Keratinocyte (primary cell): ENCODE measurements around the gene CCNA2. TPM values are rescaled to one million over a fixed set of nuclear protein-coding genes. Genes with fewer than 3 reads are reported as not detected.

Experiments used
- DNase-seq: peaks from one replicate; pipeline ENCODE4 v3.0.0-alpha.2; 2011; ENCODE audit warnings: low read depth, missing footprints, low spot score
- FAIRE-seq: peaks from 2 replicates; lab custom pipeline; 2011; peaks lifted over from hg19 to GRCh38; lab: Jason Lieb, UNC
- H2AFZ ChIP-seq: 2 replicates; pipeline ENCODE4 v1.6.0; 2012; ENCODE audit warnings: low read length, control low read depth, inconsistent platforms; ENCODE audit not compliant: control insufficient read depth
- H3K27ac ChIP-seq: 2 replicates; pipeline ENCODE4 v1.5.1; 2011; ENCODE audit warnings: low read length; ENCODE audit not compliant: control insufficient read depth, insufficient read depth
- H3K27me3 ChIP-seq: 3 replicates; pipeline ENCODE4 v1.6.0; 2011; ENCODE audit warnings: low read length; ENCODE audit not compliant: control insufficient read depth, insufficient read depth; ENCODE audit errors: extremely low read depth
- H3K36me3 ChIP-seq, 2 experiments: 2 replicates in 1 of 2; 3 replicates in 1 of 2; pipeline ENCODE4 v1.5.1; 2011; ENCODE audit warnings: low read length in 2 of 2, mild to moderate bottlenecking in 1 of 2; ENCODE audit not compliant: control insufficient read depth in 2 of 2, insufficient read depth in 2 of 2; ENCODE audit errors: extremely low read depth in 1 of 2
- H3K4me1 ChIP-seq: 3 replicates; pipeline ENCODE4 v1.5.1; 2011; ENCODE audit warnings: low read length; ENCODE audit not compliant: control insufficient read depth, insufficient read depth; ENCODE audit errors: extremely low read depth
- H3K4me2 ChIP-seq: 3 replicates; pipeline ENCODE4 v1.6.0; 2011; ENCODE audit warnings: low read depth, low read length; ENCODE audit not compliant: control insufficient read depth, insufficient read depth; ENCODE audit errors: extremely low read depth
- H3K4me3 ChIP-seq, 3 experiments: fragments of 200-600 bp in 1 of 3; sonication (generic) in 1 of 3; 2 replicates in 2 of 3; 3 replicates in 1 of 3; pipeline ENCODE4 v1.5.1; 2011 to 2016; ENCODE audit warnings: low read length in 3 of 3, mild to moderate bottlenecking in 3 of 3, control low read depth in 2 of 3, inconsistent platforms in 1 of 3, low read depth in 1 of 3, mixed read lengths in 1 of 3, mixed run types in 1 of 3, moderate library complexity in 1 of 3; ENCODE audit not compliant: control insufficient read depth in 2 of 3, insufficient read depth in 2 of 3; ENCODE audit errors: extremely low read depth in 1 of 3
- H3K79me2 ChIP-seq: 2 replicates; pipeline ENCODE4 v1.6.0; 2012; ENCODE audit warnings: low read length; ENCODE audit not compliant: control insufficient read depth, insufficient read depth
- H3K9ac ChIP-seq: 3 replicates; pipeline ENCODE4 v1.6.0; 2011; ENCODE audit warnings: low read length; ENCODE audit not compliant: control insufficient read depth, insufficient read depth; ENCODE audit errors: extremely low read depth
- H3K9me1 ChIP-seq: 3 replicates; pipeline ENCODE4 v1.6.0; 2011; ENCODE audit warnings: low read length; ENCODE audit not compliant: control insufficient read depth, insufficient read depth; ENCODE audit errors: extremely low read depth
- H3K9me3 ChIP-seq: 2 replicates; pipeline ENCODE4 v1.5.1; 2012; ENCODE audit warnings: low read depth, low read length; ENCODE audit not compliant: control insufficient read depth
- H4K20me1 ChIP-seq: 3 replicates; pipeline ENCODE4 v1.6.0; 2011; ENCODE audit warnings: low read length; ENCODE audit not compliant: control insufficient read depth, insufficient read depth; ENCODE audit errors: extremely low read depth
- EZH2 ChIP-seq: IDR thresholded peaks from one replicate; pipeline ENCODE4 v1.6.1; 2012; ENCODE audit warnings: inconsistent platforms, mild to moderate bottlenecking, low read length, moderate library complexity
- dilution Hi-C: fragments of 300-500 bp; cut with MboI; formaldehyde crosslinking; loops from one replicate; pipeline ENCODE4 v1.7.0; 2020; ENCODE audit warnings: low sequenced_read_pairs; ENCODE audit not compliant: extremely low pct_ligation_motif_present
- polyA plus RNA-seq, 5 experiments: library from polyadenylated mRNA; depleted of rRNA in 3 of 5; stranded (reverse) in 3 of 5; stranded (forward) in 1 of 5; unstranded in 1 of 5; fragments of >200 nt; gene quantifications; 1 replicate in 1 of 5; 2 replicates in 3 of 5; 3 replicates in 1 of 5; pipeline versions ENCODE4 v1.2.1 to v1.2.3, GENCODE V29; 2011 to 2012; ENCODE audit warnings: missing spikeins in 2 of 5, low read depth in 1 of 5, low replicate concordance in 1 of 5
- TF ChIP-seq, protein P1 (sequence below), 3 experiments: IDR thresholded peaks in 1 of 3; conservative IDR thresholded peaks in 1 of 3; optimal IDR thresholded peaks in 1 of 3; 2 replicates in 2 of 3; 3 replicates in 1 of 3; pipeline versions ENCODE3 to v1.5.1; 2011; ENCODE audit warnings: low read length in 3 of 3, mild to moderate bottlenecking in 3 of 3, moderate library complexity in 2 of 3, control low read depth in 1 of 3, inconsistent platforms in 1 of 3; ENCODE audit not compliant: insufficient read depth in 2 of 3; ENCODE audit errors: extremely low read depth in 1 of 3

CCNA2 gene
- polyA plus RNA-seq, 1 donor (not counting 4 experiments of a cell fraction or from before 2014, with no cell fraction given): 27.4 TPM

DNA sequence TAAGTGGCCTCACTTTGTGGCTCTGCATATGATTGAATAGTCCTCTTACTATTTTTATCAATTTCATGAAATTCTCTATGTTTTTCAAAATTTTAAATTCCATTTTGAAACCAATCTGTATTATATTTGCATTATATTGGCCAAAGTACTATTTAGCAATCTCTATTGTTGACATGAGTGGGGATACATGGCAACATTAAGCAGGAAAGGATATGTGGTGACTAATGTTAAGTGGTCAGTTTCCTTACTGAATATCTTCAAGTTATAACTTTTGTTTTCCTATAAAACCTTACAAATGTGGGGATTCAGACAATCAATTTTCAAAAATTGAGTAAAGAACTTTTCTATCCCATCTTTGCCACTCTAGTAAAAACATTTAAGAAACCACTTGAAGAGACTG lies 36.4 kb upstream of the CCNA2 start:
- no peaks in the 10 kb centered on the region for H3K4me1 ChIP-seq
- no peaks in the 10 kb centered on the region for H3K27me3 ChIP-seq
- no peak overlapping the region for H3K4me3 ChIP-seq
- H2AFZ ChIP-seq: no peak overlapping the region
- no peak overlapping the region for H3K9ac ChIP-seq
- FAIRE-seq: no peak
- no peaks in the 10 kb centered on the region for H3K79me2 ChIP-seq
- no peak overlapping the region for H3K4me2 ChIP-seq
- H3K9me1 ChIP-seq: no peaks in the 10 kb centered on the region
- dilution Hi-C loops: no loop called here
- no peaks in the 10 kb centered on the region for H3K9me3 ChIP-seq
- H3K36me3 ChIP-seq: peaks cover 4 to 6% of the 10 kb centered on the region in 2 experiments
- TF ChIP-seq EZH2: no peak
- TF ChIP-seq, protein P1, sequence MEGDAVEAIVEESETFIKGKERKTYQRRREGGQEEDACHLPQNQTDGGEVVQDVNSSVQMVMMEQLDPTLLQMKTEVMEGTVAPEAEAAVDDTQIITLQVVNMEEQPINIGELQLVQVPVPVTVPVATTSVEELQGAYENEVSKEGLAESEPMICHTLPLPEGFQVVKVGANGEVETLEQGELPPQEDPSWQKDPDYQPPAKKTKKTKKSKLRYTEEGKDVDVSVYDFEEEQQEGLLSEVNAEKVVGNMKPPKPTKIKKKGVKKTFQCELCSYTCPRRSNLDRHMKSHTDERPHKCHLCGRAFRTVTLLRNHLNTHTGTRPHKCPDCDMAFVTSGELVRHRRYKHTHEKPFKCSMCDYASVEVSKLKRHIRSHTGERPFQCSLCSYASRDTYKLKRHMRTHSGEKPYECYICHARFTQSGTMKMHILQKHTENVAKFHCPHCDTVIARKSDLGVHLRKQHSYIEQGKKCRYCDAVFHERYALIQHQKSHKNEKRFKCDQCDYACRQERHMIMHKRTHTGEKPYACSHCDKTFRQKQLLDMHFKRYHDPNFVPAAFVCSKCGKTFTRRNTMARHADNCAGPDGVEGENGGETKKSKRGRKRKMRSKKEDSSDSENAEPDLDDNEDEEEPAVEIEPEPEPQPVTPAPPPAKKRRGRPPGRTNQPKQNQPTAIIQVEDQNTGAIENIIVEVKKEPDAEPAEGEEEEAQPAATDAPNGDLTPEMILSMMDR (optimal IDR thresholded peaks at IDR 0.05 in 1 of 3, IDR thresholded peaks at IDR 0.05 in 1 of 3, conservative IDR thresholded peaks at IDR 0.05 in 1 of 3; ENCODE audit: extremely low read depth in 1 of 3, insufficient read depth in 2 of 3, low read length in 3 of 3): no peak
- no peak overlapping the region for H3K27ac ChIP-seq
- no peaks in the 10 kb centered on the region for H4K20me1 ChIP-seq
- DNase-seq: no peak

DNA sequence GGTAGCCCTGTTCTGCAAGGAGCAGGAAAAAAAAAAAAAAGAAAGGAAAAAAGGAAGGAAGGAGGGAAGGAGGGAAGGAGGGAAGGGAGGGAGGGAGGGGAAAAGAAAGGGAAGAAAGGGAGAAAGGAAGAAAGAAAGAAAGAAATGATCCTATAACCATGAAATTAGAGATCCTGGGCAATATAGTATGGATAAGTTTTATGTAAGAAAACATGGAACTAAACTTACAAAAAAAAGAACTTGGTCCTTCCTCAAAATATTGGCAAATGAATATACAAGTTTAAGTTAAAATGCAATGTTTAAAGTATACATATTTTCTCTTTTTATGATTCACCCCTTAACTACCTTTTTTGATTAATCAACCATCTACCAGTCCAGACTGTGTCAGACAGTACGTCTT lies 27.7 kb upstream of the CCNA2 start:
- dilution Hi-C loops: no loop called here
- no peak for FAIRE-seq
- Histone ChIP-seq H3K36me3 (peaks cover 3 to 4% of the 10 kb centered on the region in 2 experiments), H3K9me1 (no peaks in the 10 kb centered on the region), H3K9me3 (no peaks in the 10 kb centered on the region), H3K4me3 (no peak overlapping the region), H3K4me2 (no peak overlapping the region), H3K9ac (no peak overlapping the region), H3K27me3 (no peaks in the 10 kb centered on the region), H2AFZ (no peak overlapping the region), H3K79me2 (no peaks in the 10 kb centered on the region), H4K20me1 (no peaks in the 10 kb centered on the region), H3K4me1 (no peaks in the 10 kb centered on the region), H3K27ac (no peak overlapping the region)
- no peak for TF ChIP-seq EZH2
- TF ChIP-seq, protein P1 (optimal IDR thresholded peaks at IDR 0.05 in 1 of 3, IDR thresholded peaks at IDR 0.05 in 1 of 3, conservative IDR thresholded peaks at IDR 0.05 in 1 of 3; ENCODE audit: extremely low read depth in 1 of 3, insufficient read depth in 2 of 3, low read length in 3 of 3): no peak
- no peak for DNase-seq
